Measurements from ENCODE around the gene RAB3C. TPM values are rescaled to one million over a fixed set of nuclear protein-coding genes. Genes with fewer than 3 reads are reported as not detected.
A peak's percentile ranks its signal among the peaks of the same experiment; 100 is the strongest.

RAB3C gene
- total RNA-seq, 3 donors from 2014 or later = 2.9 to 4.8 (median 3.1) TPM

GRCh38 chr5:58849921-58850667 lies 267.2 kb downstream of the RAB3C start:
- no peaks in the 10 kb centered on the region for H3K9me3 ChIP-seq
- H3K4me1 ChIP-seq (ENCODE audit: low read depth) = no peaks in the 10 kb centered on the region
- peak; percentile 88 for ATAC-seq
- intact Hi-C loops (cut with DNase I, micrococcal nuclease) = loop anchor here in 1 of 2 donors (5.0 kb wide), 1 partner anchor 353 kb away; no protein-coding TSS in a partner anchor
- no peaks in the 10 kb centered on the region for H3K36me3 ChIP-seq (ENCODE audit: low read depth)
- H3K4me3 ChIP-seq = no peak overlapping the region
- DNase-seq = peak in 2 of 3 donors; percentile 18 to 44
- TF ChIP-seq CTCF (IDR thresholded peaks at IDR 0.05) = no peak

- no peak for DNase-seq
- intact Hi-C loops (cut with DNase I, micrococcal nuclease) = loop anchor here in 1 of 2 donors (5.0 kb wide), 1 partner anchor 354 kb away; no protein-coding TSS in a partner anchor
- no peak for TF ChIP-seq CTCF (IDR thresholded peaks at IDR 0.05)
- Histone ChIP-seq H3K9me3 (no peaks in the 10 kb centered on the region), H3K36me3 (ENCODE audit: low read depth) (no peaks in the 10 kb centered on the region), H3K4me1 (ENCODE audit: low read depth) (no peaks in the 10 kb centered on the region), H3K4me3 (no peak overlapping the region)
- ATAC-seq = no peak
Observed at GRCh38 chr5:58851153-58851552, 268.3 kb downstream of the RAB3C start.

GRCh38 chr5:58851571-58851970 lies 268.7 kb downstream of the RAB3C start:
- DNase-seq (no peak), ATAC-seq (no peak)
- intact Hi-C loops (cut with DNase I, micrococcal nuclease) = loop anchor here in 1 of 2 donors (5.0 kb wide), 1 partner anchor 354 kb away; no protein-coding TSS in a partner anchor
- no peak overlapping the region for H3K4me3 ChIP-seq
- H3K9me3 ChIP-seq = no peaks in the 10 kb centered on the region
- no peaks in the 10 kb centered on the region for H3K4me1 ChIP-seq (ENCODE audit: low read depth)
- no peaks in the 10 kb centered on the region for H3K36me3 ChIP-seq (ENCODE audit: low read depth)
- no peak for TF ChIP-seq CTCF (IDR thresholded peaks at IDR 0.05)

GRCh38 chr5:58852566-58852965 lies 269.7 kb downstream of the RAB3C start:
- TF ChIP-seq CTCF (IDR thresholded peaks at IDR 0.05) = no peak
- Histone ChIP-seq H3K9me3 (no peaks in the 10 kb centered on the region), H3K4me3 (no peak overlapping the region), H3K36me3 (ENCODE audit: low read depth) (no peaks in the 10 kb centered on the region), H3K4me1 (ENCODE audit: low read depth) (no peaks in the 10 kb centered on the region)
- DNase-seq (no peak), ATAC-seq (no peak)
- intact Hi-C loops (cut with DNase I, micrococcal nuclease) = loop anchor here in 1 of 2 donors (5.0 kb wide), 1 partner anchor 355 kb away; no protein-coding TSS in a partner anchor

- no peak for DNase-seq
- intact Hi-C loops (cut with DNase I, micrococcal nuclease) = loop anchor here in 1 of 2 donors (5.0 kb wide), 1 partner anchor 357 kb away; no protein-coding TSS in a partner anchor
- no peak overlapping the region for H3K4me3 ChIP-seq
Observed at GRCh38 chr5:58854441-58854840, 271.6 kb downstream of the RAB3C start.

More at GRCh38 chr5:58854441-58854840, 271.6 kb downstream of the RAB3C start:
- no peak for ATAC-seq
- H3K36me3 ChIP-seq (ENCODE audit: low read depth) = no peaks in the 10 kb centered on the region
- no peaks in the 10 kb centered on the region for H3K4me1 ChIP-seq (ENCODE audit: low read depth)
- no peaks in the 10 kb centered on the region for H3K9me3 ChIP-seq
- no peak for TF ChIP-seq CTCF (IDR thresholded peaks at IDR 0.05)

All from mucosa of descending colon (tissue), 3 donors.